ENCODE data around the gene CYP3A7.
"Not testable (repeated sequence)": the region's sequence is repeated elsewhere in the genome, so short reads cannot be mapped to it uniquely, and the experiment has no call there.

CYP3A7 gene

GRCh38 chr7:99740573-99741440, 5.8 kb upstream of the CYP3A7 start:
- no peak for DNase-seq

- DNase-seq: no peak
Measured at GRCh38 chr7:99739699-99740572, 4.9 kb upstream of the CYP3A7 start.

- no peak for DNase-seq
Measured at GRCh38 chr7:99737726-99738125, 2.7 kb upstream of the CYP3A7 start.

GRCh38 chr7:99736667-99737066, 1.7 kb upstream of the CYP3A7 start:
- DNase-seq: not testable (repeated sequence)

- no peak for DNase-seq
Measured at GRCh38 chr7:99733448-99733847, 1.5 kb downstream of the CYP3A7 start.

- no peak for DNase-seq
Measured at GRCh38 chr7:99733003-99733402, 2.0 kb downstream of the CYP3A7 start.

GRCh38 chr7:99731638-99732374, 3.2 kb downstream of the CYP3A7 start:
- DNase-seq: no peak

- DNase-seq: no peak
Measured at GRCh38 chr7:99730992-99731391, 4.0 kb downstream of the CYP3A7 start.

- DNase-seq: no peak
Measured at GRCh38 chr7:99730238-99730810, 4.7 kb downstream of the CYP3A7 start.

GRCh38 chr7:99729486-99730237, 5.3 kb downstream of the CYP3A7 start:
- DNase-seq: no peak

- DNase-seq: no peak
Measured at GRCh38 chr7:99728615-99729014, 6.4 kb downstream of the CYP3A7 start.

GRCh38 chr7:99723201-99723600, 11.8 kb downstream of the CYP3A7 start:
- DNase-seq: not testable (repeated sequence)

- no peak for DNase-seq
Measured at GRCh38 chr7:99720800-99721595, 14.0 kb downstream of the CYP3A7 start.

GRCh38 chr7:99719996-99720769, 14.8 kb downstream of the CYP3A7 start:
- no peak for DNase-seq

GRCh38 chr7:99713995-99714570, 20.9 kb downstream of the CYP3A7 start:
- no peak for DNase-seq

- no peak for DNase-seq
Measured at GRCh38 chr7:99709838-99710578, 25.0 kb downstream of the CYP3A7 start.

GRCh38 chr7:99709260-99709659, 25.7 kb downstream of the CYP3A7 start:
- no peak for DNase-seq

GRCh38 chr7:99707096-99707495, 27.9 kb downstream of the CYP3A7 start:
- DNase-seq: no peak

GRCh38 chr7:99699946-99700345, 35.0 kb downstream of the CYP3A7 start:
- DNase-seq: no peak

Data from KG1 (cell line).